Prostate gland (tissue), 2 donors: ENCODE data around the gene NPFFR1. TPM values are rescaled to one million over a fixed set of nuclear protein-coding genes. Genes with fewer than 3 reads are reported as not detected.
"Not testable (repeated sequence)": the region's sequence is repeated elsewhere in the genome, so short reads cannot be mapped to it uniquely, and the experiment has no call there.

ENCODE experiments used
- DNase-seq: peaks from one replicate; pipeline ENCODE4 v3.0.0-alpha.2; 2019; ENCODE audit warnings: low spot score
- H3K27ac ChIP-seq, 2 donors: fragments of 200-600 bp; sonication (generic); 2 replicates each; pipeline ENCODE4 v1.5.1; 2017 to 2019
- H3K27me3 ChIP-seq: fragments of 200-600 bp; sonication (generic); replicated peaks from 2 replicates; pipeline ENCODE4 v1.5.1; 2019; ENCODE audit not compliant: insufficient read depth
- H3K36me3 ChIP-seq, 2 donors: fragments of 200-600 bp; sonication (generic); 1 replicate in 1 of 2; 2 replicates in 1 of 2; pipeline versions ENCODE4 v1.5.1 to v1.8.1; 2017 to 2019
- H3K4me1 ChIP-seq: fragments of 200-600 bp; sonication (generic); replicated peaks from 2 replicates; pipeline ENCODE4 v1.5.1; 2019
- H3K4me3 ChIP-seq, 2 donors: fragments of 200-600 bp; sonication (generic); 2 replicates each; pipeline ENCODE4 v1.5.1; 2017 to 2019
- H3K9me3 ChIP-seq: fragments of 200-600 bp; sonication (generic); 2 replicates; pipeline ENCODE4 v1.5.1; 2017
- CTCF ChIP-seq, 4 experiments: fragments of 200-600 bp in 2 of 4; fragments of 450-650 bp in 2 of 4; sonication (generic) in 2 of 4; IDR thresholded peaks; 1 replicate in 3 of 4; 2 replicates in 1 of 4; pipeline ENCODE4 v1.5.1; 2016 to 2019; ENCODE audit warnings: antibody characterized with exemption in 4 of 4, mild to moderate bottlenecking in 2 of 4, moderate library complexity in 2 of 4
- POLR2A ChIP-seq: fragments of 450-650 bp; IDR thresholded peaks from one replicate; pipeline ENCODE4 v1.6.1; 2016; ENCODE audit warnings: antibody characterized with exemption, mild to moderate bottlenecking
- POLR2AphosphoS5 ChIP-seq: sonication (generic); formaldehyde crosslinking; IDR thresholded peaks from one replicate; pipeline ENCODE4 v1.6.1; 2017; ENCODE audit warnings: antibody characterized with exemption
- WGBS: methylation state at CpG from one replicate; pipeline ENCODE4 v1.1.5; 2018; 5-methylcytosine and 5-hydroxymethylcytosine counted together
- intact Hi-C: fragments of 100-400 bp; cut with DNase I; formaldehyde crosslinking; loops from one replicate; pipeline ENCODE4 v1.14.2; 2022
- total RNA-seq, 2 donors: library from RNA; depleted of rRNA; stranded (reverse); fragments of >200 nt; gene quantifications; one replicate each; pipeline ENCODE4 v1.1.0, GENCODE V29; 2016

Gene NPFFR1
- total RNA-seq, 2 donors from 2014 or later = under 0.01 to 1.1 TPM

DNA sequence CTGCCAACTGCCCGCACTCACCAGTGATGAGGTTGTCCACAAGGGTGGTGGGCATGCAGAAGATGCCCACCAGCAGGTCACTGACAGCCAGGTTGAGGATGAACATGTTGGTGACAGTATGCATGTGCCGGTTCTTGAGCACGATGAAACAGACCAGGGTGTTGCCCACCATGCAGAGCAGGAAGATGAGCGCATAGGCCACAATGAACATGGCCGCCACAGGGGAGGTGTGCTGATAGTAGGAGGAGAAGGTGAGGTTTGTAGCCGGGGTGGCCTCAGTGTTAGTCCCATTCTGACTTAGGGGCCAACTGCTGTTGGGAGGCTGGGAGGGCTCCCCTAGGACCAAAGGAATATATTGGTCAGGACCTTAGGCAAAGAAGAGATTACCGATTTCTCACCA, 17.7 kb downstream of the NPFFR1 start:
- 93% methylated on average over 7 of the region's 7 CpGs for WGBS
- H3K27me3 ChIP-seq = peaks cover 2% of the 10 kb centered on the region
- no peaks in the 10 kb centered on the region for H3K36me3 ChIP-seq
- no peak for DNase-seq
- no peaks in the 10 kb centered on the region for H3K4me1 ChIP-seq
- intact Hi-C loops = no loop called here
- TF ChIP-seq POLR2A = no peak
- TF ChIP-seq CTCF (IDR thresholded peaks at IDR 0.05) = no peak
- no peak for TF ChIP-seq POLR2AphosphoS5
- H3K27ac ChIP-seq = no peak overlapping the region
- H3K4me3 ChIP-seq = no peak overlapping the region
- no peaks in the 10 kb centered on the region for H3K9me3 ChIP-seq

GRCh38 chr10:70265032-70265689, 18.6 kb downstream of the NPFFR1 start:
- H3K36me3 ChIP-seq = no peaks in the 10 kb centered on the region
- WGBS = 48% methylated on average over 10 of the region's 10 CpGs
- no peak overlapping the region for H3K27ac ChIP-seq
- intact Hi-C loops = no loop called here
- TF ChIP-seq POLR2A (no peak), CTCF (IDR thresholded peaks at IDR 0.05) (no peak), POLR2AphosphoS5 (no peak)
- H3K4me3 ChIP-seq = no peak overlapping the region
- H3K27me3 ChIP-seq = peaks cover 2% of the 10 kb centered on the region
- DNase-seq = no peak
- no peaks in the 10 kb centered on the region for H3K4me1 ChIP-seq
- no peaks in the 10 kb centered on the region for H3K9me3 ChIP-seq

- WGBS = 91% methylated on average over 3 of the region's 3 CpGs
- intact Hi-C loops = no loop called here
- no peak for DNase-seq
- no peaks in the 10 kb centered on the region for H3K9me3 ChIP-seq
- TF ChIP-seq POLR2AphosphoS5 = no peak
- TF ChIP-seq CTCF (IDR thresholded peaks at IDR 0.05) = no peak
- no peak for TF ChIP-seq POLR2A
- H3K4me3 ChIP-seq = no peak overlapping the region
- no peak overlapping the region for H3K27ac ChIP-seq
- H3K36me3 ChIP-seq = no peaks in the 10 kb centered on the region
- H3K27me3 ChIP-seq = peaks cover 2% of the 10 kb centered on the region
- no peaks in the 10 kb centered on the region for H3K4me1 ChIP-seq
These were observed 23.1 kb downstream of the NPFFR1 start for GRCh38 chr10:70260734-70261133.

- H3K9me3 ChIP-seq = no peaks in the 10 kb centered on the region
- 93% methylated on average over 1 of the region's 1 CpG for WGBS
- no peak for DNase-seq
- intact Hi-C loops = no loop called here
- peaks cover 2% of the 10 kb centered on the region for H3K27me3 ChIP-seq
- no peak overlapping the region for H3K27ac ChIP-seq
- H3K4me3 ChIP-seq = no peak overlapping the region
- H3K4me1 ChIP-seq = no peaks in the 10 kb centered on the region
- TF ChIP-seq POLR2AphosphoS5 = no peak
- H3K36me3 ChIP-seq = no peaks in the 10 kb centered on the region
These were observed 23.5 kb downstream of the NPFFR1 start for GRCh38 chr10:70260259-70260658.

GRCh38 chr10:70258216-70258615, 25.6 kb downstream of the NPFFR1 start:
- intact Hi-C loops = no loop called here
- Histone ChIP-seq H3K27ac (no peak overlapping the region), H3K9me3 (no peaks in the 10 kb centered on the region), H3K36me3 (no peaks in the 10 kb centered on the region), H3K4me3 (no peak overlapping the region), H3K27me3 (peaks cover 2% of the 10 kb centered on the region), H3K4me1 (no peaks in the 10 kb centered on the region)
- no peak for DNase-seq
- WGBS = 83% methylated on average over 1 of the region's 1 CpG
- no peak for TF ChIP-seq POLR2AphosphoS5
- TF ChIP-seq POLR2A = no peak
- TF ChIP-seq CTCF (IDR thresholded peaks at IDR 0.05) = no peak

DNA sequence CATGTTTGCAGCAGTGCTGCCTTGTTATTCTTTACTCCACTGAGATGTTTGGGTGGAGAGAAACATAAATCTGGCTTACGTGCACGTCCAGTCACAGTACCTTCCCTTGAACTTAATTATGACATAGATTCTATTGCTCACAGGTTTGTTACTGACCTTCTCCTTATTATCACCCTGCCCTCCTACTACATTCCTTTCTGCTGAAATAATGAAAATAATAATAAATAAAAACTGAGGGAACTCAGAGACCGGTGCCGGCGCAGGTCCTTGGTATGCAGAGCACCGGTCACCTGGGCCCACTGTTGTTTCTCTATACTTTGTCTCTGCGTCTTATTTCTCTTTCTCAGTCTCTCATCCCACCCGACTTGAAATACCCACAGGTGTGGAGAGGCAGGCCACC, 26.0 kb downstream of the NPFFR1 start:
- H3K9me3 ChIP-seq, H3K36me3 ChIP-seq, H3K27me3 ChIP-seq, H3K4me1 ChIP-seq, H3K4me3 ChIP-seq, DNase-seq, intact Hi-C loops, H3K27ac ChIP-seq: not testable (repeated sequence)
- WGBS = 84% methylated on average over 8 of the region's 8 CpGs
